ENCODE measurements around the gene SLC35E1.

DNA sequence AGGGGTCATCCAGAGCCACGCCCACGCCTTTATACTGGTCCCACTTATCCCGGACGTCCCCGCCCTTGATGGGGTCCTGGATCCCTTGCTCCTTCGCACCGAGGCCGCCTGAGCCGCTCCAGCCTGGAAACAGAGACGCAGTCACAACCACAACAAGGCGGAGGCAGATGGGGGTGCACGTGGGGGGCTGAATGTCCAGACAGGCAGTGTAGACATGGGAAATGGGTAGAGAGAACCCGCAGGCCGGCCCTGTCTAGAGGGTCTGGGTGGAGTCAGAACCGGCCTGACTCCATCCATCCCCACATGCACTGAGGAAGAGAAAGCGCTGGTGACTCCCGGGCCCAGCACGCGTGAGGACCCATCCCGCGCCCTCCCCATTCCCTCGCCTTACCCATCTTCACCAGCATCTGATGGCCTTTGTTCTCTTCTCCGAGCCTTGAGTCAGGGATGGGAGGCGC is 53.0 kb downstream of the SLC35E1 start:
- TF ChIP-seq, protein P1, sequence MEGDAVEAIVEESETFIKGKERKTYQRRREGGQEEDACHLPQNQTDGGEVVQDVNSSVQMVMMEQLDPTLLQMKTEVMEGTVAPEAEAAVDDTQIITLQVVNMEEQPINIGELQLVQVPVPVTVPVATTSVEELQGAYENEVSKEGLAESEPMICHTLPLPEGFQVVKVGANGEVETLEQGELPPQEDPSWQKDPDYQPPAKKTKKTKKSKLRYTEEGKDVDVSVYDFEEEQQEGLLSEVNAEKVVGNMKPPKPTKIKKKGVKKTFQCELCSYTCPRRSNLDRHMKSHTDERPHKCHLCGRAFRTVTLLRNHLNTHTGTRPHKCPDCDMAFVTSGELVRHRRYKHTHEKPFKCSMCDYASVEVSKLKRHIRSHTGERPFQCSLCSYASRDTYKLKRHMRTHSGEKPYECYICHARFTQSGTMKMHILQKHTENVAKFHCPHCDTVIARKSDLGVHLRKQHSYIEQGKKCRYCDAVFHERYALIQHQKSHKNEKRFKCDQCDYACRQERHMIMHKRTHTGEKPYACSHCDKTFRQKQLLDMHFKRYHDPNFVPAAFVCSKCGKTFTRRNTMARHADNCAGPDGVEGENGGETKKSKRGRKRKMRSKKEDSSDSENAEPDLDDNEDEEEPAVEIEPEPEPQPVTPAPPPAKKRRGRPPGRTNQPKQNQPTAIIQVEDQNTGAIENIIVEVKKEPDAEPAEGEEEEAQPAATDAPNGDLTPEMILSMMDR (IDR thresholded peaks at IDR 0.05): no peak
- TF ChIP-seq POLR2A (IDR thresholded peaks at IDR 0.05): no peak

Data from vagina (tissue), 2 donors.